NCI-H526 (cell line): Measurements from ENCODE around the gene ZNF804B.

Experiments used
- DNase-seq, 2 experiments: peaks; one replicate each; lab custom pipeline; 2025; lab: John Stamatoyannopoulos, UW

The ZNF804B gene

DNA sequence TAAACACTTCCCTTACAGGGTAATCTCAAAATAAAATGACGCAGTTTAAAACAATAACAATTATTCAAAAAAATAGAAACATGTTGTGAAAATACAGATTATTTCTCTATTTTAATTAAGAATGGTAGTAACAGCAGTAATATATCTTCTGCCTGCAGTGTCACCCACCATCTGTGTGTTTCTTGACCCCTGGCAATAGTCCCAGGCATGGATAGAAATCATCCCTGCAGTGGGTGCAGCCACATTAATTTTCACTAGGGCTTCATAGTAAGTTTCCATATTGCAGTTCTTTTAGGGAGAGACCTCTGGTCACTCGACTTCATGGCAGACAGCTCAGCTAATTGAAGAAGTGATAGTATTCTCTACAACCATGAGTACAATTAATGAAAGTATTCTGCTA, 506.1 kb downstream of the ZNF804B start:
- no peak for DNase-seq

DNA sequence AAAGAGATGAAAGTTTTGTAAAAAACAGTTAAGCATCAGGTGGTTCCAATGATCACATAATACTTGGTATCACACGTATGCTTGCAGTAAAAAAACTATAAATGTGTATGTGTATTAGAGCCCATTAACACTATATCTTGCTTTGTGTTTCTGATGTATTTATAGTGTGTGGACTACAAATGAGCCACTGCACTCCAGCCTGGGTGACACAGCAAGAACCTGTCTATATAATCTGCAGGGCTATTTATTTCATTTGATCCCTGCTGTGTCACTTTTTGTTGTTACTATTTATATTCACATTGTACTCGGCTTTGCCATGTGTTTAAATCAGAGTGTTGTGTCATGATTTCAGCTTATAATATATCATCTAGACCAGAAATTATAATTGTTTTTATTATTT, 523.8 kb downstream of the ZNF804B start:
- DNase-seq = no peak

DNA sequence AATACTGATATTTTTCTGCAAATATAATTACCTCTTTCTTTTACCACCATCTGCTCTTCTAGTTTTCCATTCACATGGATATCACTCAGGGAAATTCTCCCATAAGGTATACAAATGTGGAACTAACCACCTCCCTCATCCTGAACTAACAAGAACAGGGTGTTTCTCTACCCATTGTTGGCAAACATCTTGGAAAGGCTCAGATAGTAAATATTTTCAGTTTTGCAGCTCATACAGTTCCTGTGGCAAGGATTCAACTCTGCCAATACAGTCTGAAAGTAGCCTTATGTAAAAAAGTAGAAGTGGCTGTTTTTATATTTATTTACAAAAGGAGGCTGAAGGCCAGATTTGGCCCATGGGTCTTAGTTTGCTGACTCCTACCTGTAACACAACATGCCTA, 549.0 kb downstream of the ZNF804B start:
- no peak for DNase-seq

DNA sequence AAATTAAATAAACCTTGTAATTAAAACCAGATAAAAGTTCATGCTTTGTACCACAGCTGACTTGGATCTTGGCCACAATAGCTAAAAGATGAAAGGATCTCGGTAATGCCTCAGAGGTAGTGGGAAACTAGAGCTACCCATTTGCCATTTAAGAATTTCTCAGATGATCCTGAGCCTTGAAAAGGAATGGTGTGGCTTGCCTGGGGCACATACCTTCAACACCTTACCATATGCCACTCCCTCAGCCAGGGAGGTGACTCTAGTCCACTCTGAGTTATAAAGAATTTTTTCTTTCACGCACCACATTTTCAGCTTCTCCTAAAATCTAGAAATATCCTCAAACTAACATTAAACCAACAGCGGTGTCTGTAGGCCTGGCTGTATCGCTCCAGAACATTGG, 552.4 kb downstream of the ZNF804B start:
- DNase-seq = no peak

DNA sequence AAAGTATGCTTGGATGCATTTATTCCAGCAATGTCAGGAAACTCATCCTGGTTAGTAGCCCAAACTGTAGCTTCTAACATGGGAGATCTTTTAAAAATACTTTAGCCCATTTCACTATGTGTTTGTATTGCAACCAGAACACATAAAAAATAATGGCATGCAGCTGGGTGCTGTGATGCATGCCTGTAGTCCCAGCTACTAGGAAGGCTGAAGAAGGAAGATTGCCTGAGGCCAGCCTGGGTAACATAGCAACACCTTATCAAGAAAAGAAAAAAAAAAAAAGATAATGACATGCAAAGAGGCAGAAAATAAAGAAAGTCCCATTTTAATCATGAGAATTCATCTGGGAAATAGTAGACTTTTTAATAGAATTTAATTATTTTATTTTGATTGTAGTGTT, 553.1 kb downstream of the ZNF804B start:
- peak; percentile 70 to 80 for DNase-seq

DNA sequence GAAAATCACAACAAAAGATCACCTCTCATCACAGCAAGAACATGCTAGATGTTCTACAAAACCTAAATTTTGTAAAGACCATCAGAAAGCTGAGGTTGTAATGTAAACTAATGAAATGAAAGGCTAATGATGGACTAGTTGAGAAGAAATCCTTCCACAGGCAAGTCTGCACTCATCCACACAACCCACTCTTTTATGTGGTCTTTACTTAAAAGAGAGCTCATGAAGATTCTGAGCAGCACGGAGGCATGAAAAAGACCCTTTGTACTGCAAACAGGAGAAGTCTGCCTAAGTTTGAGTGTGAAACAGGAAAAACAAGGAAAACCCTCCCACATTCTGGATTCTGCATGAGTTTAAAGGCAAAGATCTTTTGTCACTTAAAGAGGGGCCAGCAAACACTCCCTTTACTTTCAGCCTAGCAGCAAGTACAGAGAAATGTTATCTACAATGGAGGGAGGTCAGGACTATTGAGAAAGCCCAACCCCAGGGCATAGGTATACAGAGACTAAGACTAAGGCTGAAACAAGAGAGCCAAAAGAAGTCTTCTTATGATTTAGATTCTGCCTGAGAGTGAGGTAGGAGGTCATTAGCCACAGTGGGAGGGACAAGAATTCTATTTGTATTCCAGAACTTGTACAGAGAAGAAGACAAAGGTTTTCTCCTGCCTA, 557.2 kb downstream of the ZNF804B start:
- DNase-seq = no peak

DNA sequence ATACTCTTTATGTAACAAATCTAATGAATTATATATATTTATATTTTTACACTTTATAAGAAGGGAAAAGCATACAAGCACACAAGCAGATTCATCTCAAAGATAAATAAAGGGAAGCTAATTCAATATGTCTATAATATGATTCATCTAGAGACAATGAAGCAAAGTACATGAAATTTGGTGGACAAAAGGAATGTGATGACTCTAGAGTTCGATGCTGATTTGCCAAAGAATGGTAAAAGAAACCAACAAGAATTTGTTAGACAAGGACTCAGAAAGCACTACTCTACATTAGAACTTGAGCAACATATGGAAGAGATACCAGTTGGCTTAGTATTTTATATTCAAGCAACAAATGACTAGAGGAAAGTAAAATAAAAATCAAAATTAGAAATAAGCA, 572.5 kb downstream of the ZNF804B start:
- DNase-seq = no peak

DNA sequence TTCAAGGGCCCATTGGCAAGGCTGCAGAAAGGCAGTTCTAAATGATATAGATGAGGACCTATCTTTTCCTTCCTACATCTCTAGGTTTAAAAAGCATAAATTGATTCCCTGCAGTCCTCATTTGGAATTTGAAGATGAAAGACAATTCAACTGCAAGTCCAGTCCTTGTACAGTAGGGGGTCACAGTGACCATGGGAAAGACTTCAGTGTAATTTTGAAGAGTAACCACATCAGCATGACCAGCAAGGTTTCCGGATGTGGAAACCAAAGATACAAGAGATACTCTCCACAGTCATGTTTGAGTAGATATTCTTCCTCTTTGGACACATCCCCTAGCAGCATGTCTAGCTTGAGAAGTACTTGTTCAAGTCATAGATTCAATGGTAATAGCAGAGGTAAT, 575.3 kb downstream of the ZNF804B start:
- no peak for DNase-seq

DNA sequence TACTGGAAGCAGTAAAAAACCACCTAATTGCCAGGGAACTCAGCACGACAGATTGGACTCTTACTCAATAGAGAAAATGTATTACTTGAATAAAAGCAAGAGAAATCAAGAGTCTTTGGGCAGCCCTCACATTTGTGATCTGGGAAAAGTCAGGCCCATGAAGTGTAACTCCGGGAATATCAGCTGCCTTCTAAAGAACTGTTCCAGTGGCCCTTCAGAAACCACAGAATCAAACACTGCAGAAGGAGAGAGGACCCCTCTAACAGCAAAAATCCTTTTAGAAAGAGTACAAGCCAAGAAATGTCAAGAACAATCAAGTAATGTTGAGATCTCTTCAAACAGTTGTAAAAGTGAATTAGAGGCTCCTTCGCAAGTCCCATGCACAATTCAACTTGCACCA, 576.0 kb downstream of the ZNF804B start:
- no peak for DNase-seq

DNA sequence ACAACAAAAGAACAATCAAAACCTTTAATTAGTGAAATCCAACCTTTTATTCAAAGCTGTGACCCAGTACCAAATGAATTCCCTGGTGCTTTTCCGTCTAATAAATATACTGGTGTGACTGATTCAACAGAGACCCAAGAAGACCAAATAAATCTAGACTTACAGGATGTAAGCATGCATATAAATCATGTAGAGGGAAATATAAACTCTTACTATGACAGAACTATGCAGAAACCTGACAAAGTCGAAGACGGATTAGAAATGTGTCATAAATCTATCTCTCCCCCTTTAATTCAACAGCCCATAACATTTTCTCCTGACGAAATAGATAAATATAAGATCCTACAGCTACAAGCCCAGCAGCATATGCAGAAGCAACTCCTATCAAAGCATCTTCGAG, 576.6 kb downstream of the ZNF804B start:
- DNase-seq = no peak

DNA sequence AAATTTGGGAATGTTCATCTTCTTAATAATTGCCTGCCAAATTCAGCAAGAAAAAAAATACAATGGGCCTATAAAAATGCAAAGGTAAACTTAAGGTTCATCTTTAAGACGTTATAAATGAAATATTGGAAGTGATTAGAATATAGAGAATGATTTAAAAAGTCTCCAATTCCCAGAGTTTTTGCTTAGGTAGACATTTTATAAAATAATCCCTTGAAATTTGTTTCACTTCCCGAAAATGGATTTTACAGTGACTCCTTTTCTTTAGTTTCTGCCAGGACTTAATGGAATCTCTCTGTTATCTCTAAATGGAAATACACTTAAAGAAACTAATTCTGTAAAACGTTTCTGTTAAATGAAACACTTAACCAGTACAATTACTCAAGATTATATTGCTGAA, 580.2 kb downstream of the ZNF804B start:
- no peak for DNase-seq

DNA sequence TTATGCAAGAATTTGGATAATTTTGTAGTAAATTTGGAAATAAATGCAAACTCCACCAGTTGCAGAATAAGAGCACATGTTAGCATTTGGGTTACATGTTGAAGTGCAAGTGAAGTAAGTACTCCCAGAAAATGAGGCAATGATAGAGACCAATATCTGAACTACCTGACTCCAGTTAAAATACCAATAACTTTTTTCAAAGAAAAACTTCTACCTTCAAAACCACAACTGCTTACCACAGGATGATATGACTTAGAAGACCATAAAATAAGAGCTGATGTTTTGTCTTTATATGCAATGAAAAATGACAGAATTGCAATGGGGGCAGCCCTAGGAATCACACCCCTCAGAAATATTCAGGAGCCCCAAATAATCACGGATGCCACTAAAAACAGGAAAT, 597.6 kb downstream of the ZNF804B start:
- DNase-seq = no peak

DNA sequence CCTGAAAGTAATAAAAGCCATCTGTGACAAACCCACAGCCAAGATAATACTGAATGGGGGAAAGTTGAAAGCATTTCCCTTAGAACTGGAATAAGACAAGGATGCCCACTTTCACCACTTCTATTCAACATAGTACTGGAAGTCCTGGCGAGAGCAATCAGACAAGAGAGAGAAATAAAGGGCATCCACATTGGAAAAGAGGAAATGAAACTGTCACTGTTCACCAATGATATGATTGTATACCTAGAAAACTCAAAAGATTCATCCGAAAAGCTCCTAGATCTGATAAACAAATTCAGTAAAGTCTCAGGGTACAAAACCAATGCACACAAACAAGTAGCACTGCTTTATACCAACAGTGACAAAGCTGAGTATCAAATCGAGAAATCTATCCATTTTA, 617.7 kb downstream of the ZNF804B start:
- no peak for DNase-seq

DNA sequence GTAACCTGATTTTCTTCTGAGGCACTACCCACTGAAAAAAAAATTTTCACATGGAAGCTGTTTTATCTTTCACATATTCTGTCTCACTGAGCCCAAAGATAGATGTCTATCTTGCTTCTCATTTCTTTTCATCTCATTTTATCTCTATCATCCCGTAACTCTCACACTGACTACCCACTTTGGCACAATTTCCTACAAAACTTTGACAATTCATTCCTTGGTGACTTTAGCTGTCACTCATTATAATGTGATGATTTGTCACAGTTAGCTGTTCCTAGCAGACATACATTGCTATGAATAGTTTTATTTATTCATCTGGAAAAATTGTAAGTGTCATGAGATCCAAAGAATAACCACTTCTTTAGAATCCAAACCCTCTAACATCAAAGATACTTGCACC, 625.9 kb downstream of the ZNF804B start:
- DNase-seq = no peak
